Activated CD8-positive, alpha-beta T cell treated with anti-CD3 and anti-CD28 coated beads for 36 hours (primary cell): ENCODE measurements around the gene PIK3C2G. TPM values are rescaled to one million over a fixed set of nuclear protein-coding genes. Genes with fewer than 3 reads are reported as not detected.

Source experiments
- ATAC-seq: fragments of 200-7000 bp; cut with Tn5 transposase; one replicate; pipeline ENCODE4 v1.10.0; 2021; ENCODE audit warnings: mild to moderate bottlenecking, moderate library complexity
- CTCF ChIA-PET: fragments of 350-600 bp; sonication (Branson Sonifier 250); formaldehyde crosslinking; loops from one replicate; lab custom pipeline; 2021; ENCODE audit warnings: antibody characterized with exemption; lab: Charles Lee
- POLR2A ChIA-PET: fragments of 350-600 bp; sonication (Branson Sonifier 250); formaldehyde crosslinking; loops from one replicate; lab custom pipeline; 2021; ENCODE audit warnings: antibody characterized with exemption; lab: Charles Lee
- DNase-seq: peaks from one replicate; pipeline ENCODE4 v3.0.0-alpha.2; 2020
- H3K27ac Mint-ChIP-seq: one replicate; pipeline ENCODE4 v1.8.0; 2021; ENCODE audit warnings: mild to moderate bottlenecking, mixed read lengths
- H3K27me3 Mint-ChIP-seq: one replicate; pipeline ENCODE4 v1.8.0; 2021; ENCODE audit warnings: mixed read lengths
- H3K36me3 Mint-ChIP-seq: one replicate; pipeline ENCODE4 v1.8.0; 2021; ENCODE audit warnings: low read depth, mixed read lengths
- H3K4me1 Mint-ChIP-seq: one replicate; pipeline ENCODE4 v1.8.0; 2021; ENCODE audit warnings: low read depth, mixed read lengths
- H3K4me3 Mint-ChIP-seq: one replicate; pipeline ENCODE4 v1.8.0; 2021; ENCODE audit warnings: mild to moderate bottlenecking, moderate library complexity, mixed read lengths
- H3K9me3 Mint-ChIP-seq: one replicate; pipeline ENCODE4 v1.8.0; 2021; ENCODE audit warnings: mixed read lengths
- CTCF ChIP-seq: fragments of 200-600 bp; IDR thresholded peaks from one replicate; pipeline ENCODE4 v1.8.0; 2022; ENCODE audit warnings: antibody characterized with exemption, mild to moderate bottlenecking
- intact Hi-C: fragments of 100-400 bp; cut with micrococcal nuclease; formaldehyde crosslinking; loops from one replicate; pipeline ENCODE4 v1.10.0; 2022
- total RNA-seq, 2 experiments: library from RNA; stranded (reverse); gene quantifications; one replicate each; pipeline ENCODE4 v1.2.3, GENCODE V29; 2021

Gene PIK3C2G
- total RNA-seq, 2 experiments from 2014 or later, result not detected

- Mint-ChIP-seq H3K27ac (no peak overlapping the region), H3K36me3 (no peaks in the 10 kb centered on the region), H3K9me3 (no peaks in the 10 kb centered on the region), H3K4me3 (no peak overlapping the region), H3K4me1 (no peaks in the 10 kb centered on the region), H3K27me3 (no peaks in the 10 kb centered on the region)
- CTCF ChIA-PET, result no interaction called here
- DNase-seq (no peak), ATAC-seq (no peak)
- POLR2A ChIA-PET, result no interaction called here
- TF ChIP-seq CTCF, result no peak
- intact Hi-C loops, result no loop called here
Measured at GRCh38 chr12:18304609-18305008, 43.3 kb downstream of the PIK3C2G start.

- no peaks in the 10 kb centered on the region for H3K27me3 Mint-ChIP-seq
- no peak overlapping the region for H3K27ac Mint-ChIP-seq
- POLR2A ChIA-PET, result no interaction called here
- no peak for TF ChIP-seq CTCF
- no peak overlapping the region for H3K4me3 Mint-ChIP-seq
- ATAC-seq (no peak), DNase-seq (no peak)
- CTCF ChIA-PET, result interaction anchor here (1.9 kb wide), 1 partner anchor 13 kb away, joined by 5 read pairs; no protein-coding TSS in a partner anchor
- intact Hi-C loops, result no loop called here
- H3K4me1 Mint-ChIP-seq, result no peaks in the 10 kb centered on the region
- no peaks in the 10 kb centered on the region for H3K36me3 Mint-ChIP-seq
- no peaks in the 10 kb centered on the region for H3K9me3 Mint-ChIP-seq
Measured at GRCh38 chr12:18306311-18306710, 45.0 kb downstream of the PIK3C2G start.

DNA sequence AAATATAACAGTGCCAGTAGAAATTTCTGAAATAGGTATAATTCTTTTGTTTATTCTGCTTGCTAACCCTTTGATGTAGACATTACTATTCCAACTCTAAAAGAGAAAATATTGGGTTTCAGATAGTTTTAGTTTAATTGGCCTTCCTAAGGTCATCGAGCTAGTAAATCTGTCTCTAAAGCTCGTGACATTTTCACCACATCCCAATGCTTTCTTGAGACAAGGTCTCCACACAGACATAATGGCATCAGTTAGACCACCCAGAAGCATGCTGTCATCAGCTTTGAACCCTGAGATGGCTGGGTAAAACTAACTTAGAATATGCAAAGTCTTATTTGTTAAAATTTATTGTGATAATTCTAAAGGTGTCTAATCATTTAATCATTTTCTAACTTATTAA is 52.0 kb downstream of the PIK3C2G start:
- H3K4me3 Mint-ChIP-seq, result no peak overlapping the region
- ChIA-PET POLR2A (no interaction called here), CTCF (no interaction called here)
- intact Hi-C loops, result no loop called here
- H3K27ac Mint-ChIP-seq, result no peak overlapping the region
- H3K9me3 Mint-ChIP-seq, result no peaks in the 10 kb centered on the region
- no peaks in the 10 kb centered on the region for H3K27me3 Mint-ChIP-seq
- no peak for ATAC-seq
- TF ChIP-seq CTCF, result no peak
- no peak for DNase-seq
- no peaks in the 10 kb centered on the region for H3K36me3 Mint-ChIP-seq
- H3K4me1 Mint-ChIP-seq, result no peaks in the 10 kb centered on the region

GRCh38 chr12:18320036-18320617 is 58.8 kb downstream of the PIK3C2G start:
- no peak for TF ChIP-seq CTCF
- H3K36me3 Mint-ChIP-seq, result no peaks in the 10 kb centered on the region
- ChIA-PET POLR2A (no interaction called here), CTCF (interaction anchor here (0.7 to 1.2 kb wide), 4 partner anchors 14 to 70 kb away, joined by 3 to 5 read pairs (median 4); no protein-coding TSS in a partner anchor)
- intact Hi-C loops, result no loop called here
- DNase-seq (no peak), ATAC-seq (no peak)
- H3K4me1 Mint-ChIP-seq, result no peaks in the 10 kb centered on the region
- H3K4me3 Mint-ChIP-seq, result no peak overlapping the region
- H3K27me3 Mint-ChIP-seq, result no peaks in the 10 kb centered on the region
- no peak overlapping the region for H3K27ac Mint-ChIP-seq
- H3K9me3 Mint-ChIP-seq, result no peaks in the 10 kb centered on the region

GRCh38 chr12:18320976-18321375 is 59.7 kb downstream of the PIK3C2G start:
- ChIA-PET CTCF (no interaction called here), POLR2A (no interaction called here)
- ATAC-seq (no peak), DNase-seq (no peak)
- no peak overlapping the region for H3K27ac Mint-ChIP-seq
- no peaks in the 10 kb centered on the region for H3K27me3 Mint-ChIP-seq
- no peaks in the 10 kb centered on the region for H3K36me3 Mint-ChIP-seq
- TF ChIP-seq CTCF, result no peak
- no peaks in the 10 kb centered on the region for H3K9me3 Mint-ChIP-seq
- H3K4me1 Mint-ChIP-seq, result no peaks in the 10 kb centered on the region
- intact Hi-C loops, result no loop called here
- no peak overlapping the region for H3K4me3 Mint-ChIP-seq
